ENCODE results near the gene GLG1. TPM values are rescaled to one million over a fixed set of nuclear protein-coding genes. Genes with fewer than 3 reads are reported as not detected.

GLG1 gene
- total and polyA plus RNA-seq, 3 experiments from 2014 or later = 52.3 to 174 (median 56.7) TPM

- CTCF ChIA-PET = interaction anchor here (1.0 to 1.9 kb wide), 2 partner anchors 9 to 146 kb away, joined by 4 to 5 read pairs; no protein-coding TSS in a partner anchor
- no peak overlapping the region for H3K27ac ChIP-seq (ENCODE audit: low read depth, low read length)
Measured at GRCh38 chr16:74477226-74477625, 129.7 kb downstream of the GLG1 start.

DNA sequence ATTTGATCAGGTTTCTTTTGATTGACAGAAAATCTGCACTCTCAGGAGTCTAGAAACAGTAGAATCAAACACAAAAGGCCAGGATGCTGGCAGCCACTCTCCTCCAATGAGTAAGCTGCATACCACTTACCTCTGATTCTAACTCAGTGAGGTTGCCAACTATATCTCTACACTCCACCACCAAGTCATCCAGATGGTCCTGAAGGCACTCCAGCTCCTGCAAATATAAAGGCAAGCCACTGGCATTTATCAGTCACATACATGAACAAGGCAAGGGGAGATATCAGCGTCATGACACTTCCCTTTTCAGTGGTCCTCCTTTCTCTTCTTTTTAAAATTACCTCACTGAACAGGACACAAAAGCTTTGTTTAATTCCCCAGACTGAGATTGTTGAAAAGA, 132.5 kb downstream of the GLG1 start:
- peak overlapping the region in 1 of 8 donors; percentile 57 for H3K27ac Mint-ChIP-seq
- H3K27me3 ChIP-seq (ENCODE audit: insufficient read depth, low read length, poor library complexity, severe bottlenecking) = no peaks in the 10 kb centered on the region
- ChIA-PET CTCF (no interaction called here), POLR2A (no interaction called here)
- H3K36me3 ChIP-seq (ENCODE audit: insufficient read depth, low read length) = peaks cover 61% of the 10 kb centered on the region
- no peaks in the 10 kb centered on the region for H3K9me3 Mint-ChIP-seq
- H3K4me3 Mint-ChIP-seq = no peak overlapping the region
- H3K4me3 ChIP-seq (ENCODE audit: low read length) = no peak overlapping the region
- no peaks in the 10 kb centered on the region for H3K27me3 Mint-ChIP-seq
- H3K9me3 ChIP-seq (ENCODE audit: low read length) = no peaks in the 10 kb centered on the region
- no peaks in the 10 kb centered on the region for H3K4me1 ChIP-seq (ENCODE audit: insufficient read depth, low read length)
- DNase-seq = no peak
- H3K27ac ChIP-seq (ENCODE audit: low read depth, low read length) = no peak overlapping the region
- peaks cover 10 to 91% (median 33%) of the 10 kb centered on the region in 3 donors for H3K36me3 Mint-ChIP-seq
- peaks cover 0 to 5% (median 0%) of the 10 kb centered on the region in 3 donors for H3K4me1 Mint-ChIP-seq

More at GRCh38 chr16:74477226-74477625, 129.7 kb downstream of the GLG1 start:
- no peaks in the 10 kb centered on the region for H3K4me1 ChIP-seq (ENCODE audit: insufficient read depth, low read length)
- H3K27me3 ChIP-seq (ENCODE audit: insufficient read depth, low read length, poor library complexity, severe bottlenecking) = no peaks in the 10 kb centered on the region
- H3K4me1 Mint-ChIP-seq = peaks cover 0 to 5% (median 0%) of the 10 kb centered on the region in 3 donors
- H3K27me3 Mint-ChIP-seq = no peaks in the 10 kb centered on the region
- H3K36me3 ChIP-seq (ENCODE audit: insufficient read depth, low read length) = peaks cover 62% of the 10 kb centered on the region
- POLR2A ChIA-PET = no interaction called here
- H3K4me3 Mint-ChIP-seq = no peak overlapping the region
- H3K36me3 Mint-ChIP-seq = peaks cover 10 to 91% (median 29%) of the 10 kb centered on the region in 3 donors
- H3K27ac Mint-ChIP-seq = peak overlapping the region in 4 of 8 donors; percentile 1 to 79 (median 40)
- DNase-seq = no peak
- H3K4me3 ChIP-seq (ENCODE audit: low read length) = no peak overlapping the region
- no peaks in the 10 kb centered on the region for H3K9me3 Mint-ChIP-seq
- H3K9me3 ChIP-seq (ENCODE audit: low read length) = no peaks in the 10 kb centered on the region

GRCh38 chr16:74472540-74472939, 134.4 kb downstream of the GLG1 start:
- H3K27me3 ChIP-seq (ENCODE audit: insufficient read depth, low read length, poor library complexity, severe bottlenecking) = no peaks in the 10 kb centered on the region
- H3K36me3 Mint-ChIP-seq = peaks cover 10 to 95% (median 29%) of the 10 kb centered on the region in 3 donors
- no peak overlapping the region for H3K4me3 ChIP-seq (ENCODE audit: low read length)
- H3K36me3 ChIP-seq (ENCODE audit: insufficient read depth, low read length) = peaks cover 70% of the 10 kb centered on the region
- no peak overlapping the region for H3K27ac ChIP-seq (ENCODE audit: low read depth, low read length)
- no peaks in the 10 kb centered on the region for H3K4me1 ChIP-seq (ENCODE audit: insufficient read depth, low read length)
- peaks cover 0 to 5% (median 4%) of the 10 kb centered on the region in 3 donors for H3K4me1 Mint-ChIP-seq
- H3K9me3 ChIP-seq (ENCODE audit: low read length) = no peaks in the 10 kb centered on the region
- H3K27ac Mint-ChIP-seq = no peak overlapping the region
- CTCF ChIA-PET = no interaction called here
- DNase-seq = no peak
- POLR2A ChIA-PET = no interaction called here
- H3K4me3 Mint-ChIP-seq = no peak overlapping the region
- no peaks in the 10 kb centered on the region for H3K27me3 Mint-ChIP-seq
- no peaks in the 10 kb centered on the region for H3K9me3 Mint-ChIP-seq

DNA sequence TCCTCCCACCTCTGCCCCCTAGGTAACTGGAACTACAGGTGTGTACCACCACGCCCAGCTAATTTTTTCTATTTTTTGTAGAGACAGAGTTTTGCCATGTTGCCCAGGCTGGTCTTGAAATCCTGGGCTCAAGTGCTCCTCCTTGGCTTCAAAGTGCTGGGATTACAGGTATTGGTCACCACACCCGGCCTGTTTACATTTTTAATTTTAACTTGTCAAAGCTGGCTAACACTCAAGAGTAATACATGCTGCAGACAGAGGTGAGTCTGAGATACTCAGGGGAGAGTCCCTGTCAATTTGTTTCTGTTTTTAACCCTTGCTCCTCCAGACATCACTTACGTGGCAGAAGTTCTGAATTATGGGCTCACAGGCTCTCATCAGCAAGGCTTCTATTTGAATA, 134.9 kb downstream of the GLG1 start:
- Histone ChIP-seq H3K27ac (ENCODE audit: low read depth, low read length) (no peak overlapping the region), H3K27me3 (ENCODE audit: insufficient read depth, low read length, poor library complexity, severe bottlenecking) (no peaks in the 10 kb centered on the region), H3K4me1 (ENCODE audit: insufficient read depth, low read length) (peaks cover 5% of the 10 kb centered on the region), H3K9me3 (ENCODE audit: low read length) (no peaks in the 10 kb centered on the region), H3K4me3 (ENCODE audit: low read length) (no peak overlapping the region), H3K36me3 (ENCODE audit: insufficient read depth, low read length) (peaks cover 70% of the 10 kb centered on the region)
- no peak for DNase-seq
- Mint-ChIP-seq H3K4me3 (no peak overlapping the region), H3K27me3 (no peaks in the 10 kb centered on the region), H3K4me1 (peaks cover 3 to 10% (median 9%) of the 10 kb centered on the region in 3 donors), H3K27ac (peak overlapping the region in 3 of 8 donors; percentile 51 to 72 (median 64)), H3K9me3 (no peaks in the 10 kb centered on the region), H3K36me3 (peaks cover 9 to 95% (median 30%) of the 10 kb centered on the region in 3 donors)
- POLR2A ChIA-PET = no interaction called here
- CTCF ChIA-PET = no interaction called here

GRCh38 chr16:74469946-74470478, 136.9 kb downstream of the GLG1 start:
- ChIA-PET CTCF (no interaction called here), POLR2A (no interaction called here)
- Mint-ChIP-seq H3K36me3 (peaks cover 4 to 95% (median 29%) of the 10 kb centered on the region in 3 donors), H3K4me1 (peaks cover 11 to 18% (median 15%) of the 10 kb centered on the region in 3 donors), H3K27ac (peak overlapping the region in 1 of 8 donors; percentile 78), H3K9me3 (no peaks in the 10 kb centered on the region), H3K4me3 (no peak overlapping the region), H3K27me3 (no peaks in the 10 kb centered on the region)
- H3K27me3 ChIP-seq (ENCODE audit: insufficient read depth, low read length, poor library complexity, severe bottlenecking) = no peaks in the 10 kb centered on the region
- H3K36me3 ChIP-seq (ENCODE audit: insufficient read depth, low read length) = peaks cover 64% of the 10 kb centered on the region
- H3K4me1 ChIP-seq (ENCODE audit: insufficient read depth, low read length) = peaks cover 5% of the 10 kb centered on the region
- no peak for DNase-seq
- H3K27ac ChIP-seq (ENCODE audit: low read depth, low read length) = no peak overlapping the region
- H3K9me3 ChIP-seq (ENCODE audit: low read length) = no peaks in the 10 kb centered on the region
- H3K4me3 ChIP-seq (ENCODE audit: low read length) = no peak overlapping the region

DNA sequence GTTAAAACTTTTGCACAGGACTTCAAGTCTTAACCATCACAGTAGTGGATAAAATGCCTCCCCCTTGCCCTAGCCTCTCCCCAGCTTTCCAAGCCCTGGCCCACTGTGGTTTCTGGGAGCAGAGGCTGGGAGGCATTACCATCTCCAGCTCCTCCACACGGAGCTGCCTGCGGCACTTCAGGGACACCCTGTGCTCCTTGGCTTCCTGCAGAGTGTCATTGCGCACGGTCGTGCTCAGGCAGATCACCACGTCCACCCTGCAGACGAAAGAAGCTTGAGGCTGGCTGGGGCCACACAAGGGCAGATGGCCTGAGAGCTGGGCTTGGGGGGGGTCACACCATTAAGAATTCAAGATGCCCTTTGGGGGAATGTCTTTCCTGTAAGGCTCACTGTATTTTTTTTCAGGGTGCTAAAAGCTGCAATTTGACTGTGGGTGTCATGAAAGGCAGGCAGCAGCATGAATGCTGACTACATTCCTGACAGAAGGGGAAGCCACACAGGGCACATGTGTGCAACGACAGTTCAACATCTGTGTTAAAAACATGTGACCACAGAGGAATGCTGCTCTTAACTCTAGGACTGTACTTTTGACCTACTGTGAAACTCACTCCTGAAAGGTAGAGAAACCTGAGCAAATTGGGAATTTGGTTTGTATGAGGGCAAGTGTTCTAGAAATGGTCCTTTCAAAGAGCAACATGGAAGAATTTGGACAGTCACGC, 137.9 kb downstream of the GLG1 start:
- Mint-ChIP-seq H3K9me3 (no peaks in the 10 kb centered on the region), H3K27ac (peak overlapping the region in 1 of 8 donors; percentile 65), H3K27me3 (no peaks in the 10 kb centered on the region), H3K4me3 (no peak overlapping the region), H3K4me1 (peaks cover 11 to 18% (median 15%) of the 10 kb centered on the region in 3 donors), H3K36me3 (peaks cover 4 to 94% (median 28%) of the 10 kb centered on the region in 3 donors)
- ChIA-PET CTCF (interaction anchor here (1.0 to 1.8 kb wide), 2 partner anchors 7 to 19 kb away, joined by 3 to 5 read pairs; no protein-coding TSS in a partner anchor), POLR2A (no interaction called here)
- Histone ChIP-seq H3K4me3 (ENCODE audit: low read length) (no peak overlapping the region), H3K27ac (ENCODE audit: low read depth, low read length) (no peak overlapping the region), H3K27me3 (ENCODE audit: insufficient read depth, low read length, poor library complexity, severe bottlenecking) (no peaks in the 10 kb centered on the region), H3K4me1 (ENCODE audit: insufficient read depth, low read length) (peaks cover 5% of the 10 kb centered on the region), H3K36me3 (ENCODE audit: insufficient read depth, low read length) (peaks cover 64% of the 10 kb centered on the region), H3K9me3 (ENCODE audit: low read length) (no peaks in the 10 kb centered on the region)
- no peak for DNase-seq

DNA sequence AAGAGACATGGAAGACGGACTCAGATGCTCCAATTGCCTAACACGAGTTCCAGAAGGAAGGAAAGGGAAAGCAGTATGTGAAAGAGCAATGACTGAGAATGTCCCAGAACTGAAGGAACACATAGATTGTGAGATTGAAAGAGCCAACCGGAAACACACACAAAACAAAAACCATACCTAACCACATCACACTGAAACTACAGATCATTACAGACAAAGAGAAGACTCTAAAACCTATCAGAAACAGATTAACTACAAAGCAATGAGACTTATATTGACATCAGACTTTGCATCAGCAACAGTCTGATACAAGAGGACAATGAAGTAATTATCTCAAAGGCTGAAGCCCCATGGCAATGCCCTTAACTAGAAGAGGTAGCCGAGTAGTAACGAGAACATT, 140.0 kb downstream of the GLG1 start:
- H3K36me3 ChIP-seq (ENCODE audit: insufficient read depth, low read length) = peaks cover 71% of the 10 kb centered on the region
- peaks cover 5% of the 10 kb centered on the region for H3K4me1 ChIP-seq (ENCODE audit: insufficient read depth, low read length)
- Mint-ChIP-seq H3K27me3 (no peaks in the 10 kb centered on the region), H3K9me3 (no peaks in the 10 kb centered on the region), H3K36me3 (peaks cover 0 to 95% (median 36%) of the 10 kb centered on the region in 3 donors), H3K4me1 (peaks cover 11 to 18% (median 15%) of the 10 kb centered on the region in 3 donors), H3K27ac (peak overlapping the region in 7 of 8 donors; percentile 4 to 91 (median 43)), H3K4me3 (peak overlapping the region in 2 of 7 donors; percentile 4)
- no peaks in the 10 kb centered on the region for H3K27me3 ChIP-seq (ENCODE audit: insufficient read depth, low read length, poor library complexity, severe bottlenecking)
- H3K4me3 ChIP-seq (ENCODE audit: low read length) = no peak overlapping the region
- CTCF ChIA-PET = no interaction called here
- H3K9me3 ChIP-seq (ENCODE audit: low read length) = no peaks in the 10 kb centered on the region
- no peak for DNase-seq
- no peak overlapping the region for H3K27ac ChIP-seq (ENCODE audit: low read depth, low read length)
- POLR2A ChIA-PET = no interaction called here
